ENCODE results near the gene AHCYL2.

DNA sequence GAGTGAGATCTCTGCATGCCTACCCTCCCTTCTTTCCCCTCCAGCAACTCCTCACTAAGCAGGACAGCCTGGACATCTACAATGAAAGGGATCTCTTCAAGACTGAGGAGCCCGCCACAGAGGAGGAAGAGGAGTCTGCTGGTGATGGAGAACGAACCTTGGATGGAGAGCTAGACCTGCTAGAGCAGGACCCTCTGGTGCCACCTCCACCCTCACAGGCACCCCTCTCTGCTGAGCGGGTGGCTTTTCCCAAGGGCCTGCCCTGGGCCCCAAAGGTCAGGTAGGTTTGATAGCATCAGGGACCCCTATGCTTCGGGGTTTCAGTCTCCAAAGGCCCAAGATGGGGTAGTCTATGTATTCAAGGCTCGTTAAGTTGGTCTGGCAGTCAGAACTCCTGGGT lies 233.3 kb downstream of the AHCYL2 start:
- no peak for TF ChIP-seq CTCF (IDR thresholded peaks at IDR 0.05)
- no peak for TF ChIP-seq TP53 (CRISPR knock-in tag; IDR thresholded peaks at IDR 0.05)
